ENCODE results near the gene DTNBP1.

GRCh38 chr6:15544321-15544900, 118.4 kb downstream of the DTNBP1 start:
- TF ChIP-seq YY1 (IDR thresholded peaks at IDR 0.05; ENCODE audit: insufficient read depth, insufficient read length), result no peak
- TF ChIP-seq ZNF274 (IDR thresholded peaks at IDR 0.05; ENCODE audit: low read depth, low read length), result no peak

Data from NT2/D1 (cell line).